Fibroblast of skin of right quadriceps (primary cell): ENCODE results near the gene TMEM132E.

Experiments
- DNase-seq: peaks from one replicate; pipeline ENCODE4 v3.0.0-alpha.2; 2013

TMEM132E gene

GRCh38 chr17:34606763-34607162 is 27.4 kb downstream of the TMEM132E start:
- no peak for DNase-seq

GRCh38 chr17:34607917-34608316 is 28.5 kb downstream of the TMEM132E start:
- no peak for DNase-seq

GRCh38 chr17:34609210-34609609 is 29.8 kb downstream of the TMEM132E start:
- no peak for DNase-seq

- no peak for DNase-seq
Measured at GRCh38 chr17:34610039-34610438, 30.7 kb downstream of the TMEM132E start.

GRCh38 chr17:34610506-34610905 is 31.1 kb downstream of the TMEM132E start:
- DNase-seq = no peak

- DNase-seq = peak; percentile 21
Measured at GRCh38 chr17:34613064-34614019, 34.0 kb downstream of the TMEM132E start.

GRCh38 chr17:34614698-34615097 is 35.3 kb downstream of the TMEM132E start:
- DNase-seq = no peak

GRCh38 chr17:34615326-34615725 is 35.9 kb downstream of the TMEM132E start:
- no peak for DNase-seq

GRCh38 chr17:34616148-34616547 is 36.8 kb downstream of the TMEM132E start:
- DNase-seq = no peak

GRCh38 chr17:34617398-34617797 is 38.0 kb downstream of the TMEM132E start:
- DNase-seq = no peak

GRCh38 chr17:34619687-34620217 is 40.4 kb downstream of the TMEM132E start:
- DNase-seq = no peak

GRCh38 chr17:34620458-34620857 is 41.1 kb downstream of the TMEM132E start:
- no peak for DNase-seq

- no peak for DNase-seq
Measured at GRCh38 chr17:34622862-34623623, 43.7 kb downstream of the TMEM132E start.

- no peak for DNase-seq
Measured at GRCh38 chr17:34623856-34624766, 44.7 kb downstream of the TMEM132E start.

GRCh38 chr17:34624767-34625383 is 45.5 kb downstream of the TMEM132E start:
- no peak for DNase-seq

- no peak for DNase-seq
Measured at GRCh38 chr17:34626121-34626681, 46.8 kb downstream of the TMEM132E start.

- DNase-seq = no peak
Measured at GRCh38 chr17:34628879-34629278, 49.5 kb downstream of the TMEM132E start.

- no peak for DNase-seq
Measured at GRCh38 chr17:34633351-34633750, 54.0 kb downstream of the TMEM132E start.

GRCh38 chr17:34633760-34634159 is 54.4 kb downstream of the TMEM132E start:
- DNase-seq = no peak

GRCh38 chr17:34634551-34635160 is 55.3 kb downstream of the TMEM132E start:
- no peak for DNase-seq

GRCh38 chr17:34635876-34636275 is 56.5 kb downstream of the TMEM132E start:
- no peak for DNase-seq
